ENCODE results near the gene PHF13.
"Not testable (repeated sequence)": the region's sequence is repeated elsewhere in the genome, so short reads cannot be mapped to it uniquely, and the experiment has no call there.

The PHF13 gene

DNA sequence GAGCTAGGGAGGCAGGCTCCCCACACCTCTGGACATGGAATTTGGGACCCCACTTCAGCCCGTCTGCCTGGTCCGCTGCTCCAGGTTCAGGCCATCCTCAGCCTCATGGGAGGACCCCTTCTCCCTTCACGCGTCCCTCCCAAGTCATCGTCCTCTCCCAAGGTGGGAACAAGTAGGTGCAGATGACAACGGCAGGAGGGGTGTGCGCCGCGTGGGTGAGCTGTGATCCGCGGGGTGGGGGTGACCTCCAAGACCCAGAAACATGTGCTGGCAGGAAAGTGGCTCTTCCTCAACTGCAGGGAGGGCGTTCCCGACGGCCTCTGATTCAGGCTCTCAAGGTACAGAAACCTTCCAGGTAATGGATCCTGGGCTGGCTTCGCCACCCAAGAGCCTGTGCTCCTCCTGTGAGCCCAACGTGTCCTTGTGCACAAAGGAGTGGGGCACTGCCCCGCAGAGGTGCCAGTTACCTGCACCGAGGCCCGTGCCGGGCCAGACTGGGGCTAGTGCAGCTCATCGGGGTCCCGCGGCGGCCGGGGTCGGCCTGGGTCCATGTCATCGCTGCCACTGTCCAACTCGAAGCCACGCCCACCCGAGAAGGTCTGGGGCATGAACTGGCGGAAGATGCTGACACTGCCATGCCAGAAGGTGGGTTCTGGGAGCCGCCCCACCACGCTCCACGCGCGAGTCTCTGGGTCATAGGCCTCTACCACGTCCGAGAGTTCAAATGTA is 20.5 kb upstream of the PHF13 start:
- no peaks in the 10 kb centered on the region for H3K9me3 Mint-ChIP-seq
- no peaks in the 10 kb centered on the region for H3K27me3 Mint-ChIP-seq
- peaks cover 43% of the 10 kb centered on the region for H3K4me1 Mint-ChIP-seq (ENCODE audit: low read depth)
- DNase-seq: no peak
- no peak overlapping the region for H3K4me3 Mint-ChIP-seq
- peak overlapping the region; percentile 6 for H3K27ac Mint-ChIP-seq
- H3K36me3 Mint-ChIP-seq (ENCODE audit: low read depth): peaks cover 97% of the 10 kb centered on the region

DNA sequence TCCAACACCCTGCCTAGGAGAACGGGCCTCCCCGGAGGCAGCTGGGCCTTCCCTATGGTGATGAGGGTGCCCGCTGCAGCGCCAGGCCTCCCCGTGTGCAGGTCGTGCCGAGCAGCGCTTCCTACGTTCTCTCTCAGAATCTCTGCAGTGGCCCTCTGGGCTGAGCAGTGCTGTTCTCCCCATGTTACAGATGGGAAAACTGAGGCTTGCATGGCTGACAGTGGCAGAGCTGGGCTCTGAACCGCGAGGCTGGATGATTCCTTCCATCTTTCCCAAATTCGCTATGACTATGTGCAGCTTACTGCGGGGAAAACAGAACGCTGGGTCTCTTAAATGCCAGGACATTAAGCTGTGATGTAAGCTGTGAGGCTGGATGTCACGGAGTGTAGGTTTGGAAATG is 19.7 kb upstream of the PHF13 start:
- Mint-ChIP-seq H3K27me3 (no peaks in the 10 kb centered on the region), H3K27ac (peak overlapping the region; percentile 8), H3K36me3 (ENCODE audit: low read depth) (peaks cover 97% of the 10 kb centered on the region), H3K9me3 (no peaks in the 10 kb centered on the region), H3K4me3 (no peak overlapping the region), H3K4me1 (ENCODE audit: low read depth) (peaks cover 45% of the 10 kb centered on the region)
- DNase-seq: no peak

DNA sequence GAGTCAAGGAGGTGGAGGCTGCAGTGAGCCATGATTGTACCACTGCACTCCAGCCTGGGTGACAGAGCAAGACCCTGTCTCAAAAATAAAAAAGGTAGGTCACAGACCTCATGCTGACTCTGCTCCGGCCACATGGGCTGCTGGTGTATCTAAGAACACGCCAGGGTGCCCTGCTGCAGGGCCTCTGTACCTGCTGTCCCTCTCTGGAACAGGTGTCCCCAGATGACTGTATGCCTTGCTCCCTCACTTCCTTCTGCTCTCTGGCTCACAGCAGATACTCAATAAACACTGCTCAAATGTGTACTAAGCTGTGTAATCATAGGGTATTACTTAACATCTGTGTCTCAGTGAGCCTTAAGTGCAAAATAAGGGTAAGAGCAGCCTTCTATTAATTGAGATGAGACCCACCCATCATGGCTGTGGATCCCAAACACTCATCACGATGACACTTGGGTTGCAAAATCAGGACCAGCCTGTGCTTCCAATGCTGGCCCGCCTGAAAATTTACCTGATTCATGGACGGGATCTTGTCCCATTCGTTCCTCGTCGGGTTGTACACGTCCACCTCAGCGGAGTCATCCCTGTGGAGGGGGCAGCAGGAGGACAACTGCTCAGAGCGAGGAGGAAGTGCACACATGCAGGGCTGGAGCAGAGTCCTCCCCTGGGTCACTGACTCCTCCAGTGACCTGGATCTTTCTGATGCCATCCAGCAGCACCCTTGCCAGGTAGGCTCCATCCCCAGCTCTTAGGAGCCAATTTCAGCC is 18.4 kb upstream of the PHF13 start:
- no peaks in the 10 kb centered on the region for H3K27me3 Mint-ChIP-seq
- H3K4me3 Mint-ChIP-seq: no peak overlapping the region
- no peak for DNase-seq
- H3K27ac Mint-ChIP-seq: peak overlapping the region; percentile 27
- peaks cover 96% of the 10 kb centered on the region for H3K36me3 Mint-ChIP-seq (ENCODE audit: low read depth)
- H3K4me1 Mint-ChIP-seq (ENCODE audit: low read depth): peaks cover 57% of the 10 kb centered on the region
- H3K9me3 Mint-ChIP-seq: no peaks in the 10 kb centered on the region

DNA sequence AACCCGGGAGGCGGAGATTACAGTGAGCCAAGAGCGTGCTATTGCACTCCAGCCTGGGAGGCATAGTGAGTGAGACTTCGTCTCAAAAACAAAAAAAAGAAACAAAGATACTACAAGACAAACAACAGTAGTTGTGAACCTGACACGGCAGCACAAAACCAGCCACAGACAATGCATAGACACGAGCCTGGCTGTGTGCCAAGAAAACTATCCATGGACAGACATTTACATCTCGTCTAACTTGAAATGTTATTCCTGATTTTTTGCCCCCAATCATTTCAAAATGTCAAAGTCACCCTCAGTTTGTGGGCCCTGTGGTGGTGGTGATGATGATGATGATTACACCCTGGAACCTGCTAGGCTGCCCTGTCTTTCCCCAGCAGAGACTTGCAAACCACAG is 17.2 kb upstream of the PHF13 start:
- Mint-ChIP-seq H3K4me1 (ENCODE audit: low read depth) (peaks cover 57% of the 10 kb centered on the region), H3K27ac (peak overlapping the region; percentile 69), H3K4me3 (no peak overlapping the region), H3K27me3 (no peaks in the 10 kb centered on the region), H3K9me3 (no peaks in the 10 kb centered on the region), H3K36me3 (ENCODE audit: low read depth) (peaks cover 97% of the 10 kb centered on the region)
- no peak for DNase-seq

DNA sequence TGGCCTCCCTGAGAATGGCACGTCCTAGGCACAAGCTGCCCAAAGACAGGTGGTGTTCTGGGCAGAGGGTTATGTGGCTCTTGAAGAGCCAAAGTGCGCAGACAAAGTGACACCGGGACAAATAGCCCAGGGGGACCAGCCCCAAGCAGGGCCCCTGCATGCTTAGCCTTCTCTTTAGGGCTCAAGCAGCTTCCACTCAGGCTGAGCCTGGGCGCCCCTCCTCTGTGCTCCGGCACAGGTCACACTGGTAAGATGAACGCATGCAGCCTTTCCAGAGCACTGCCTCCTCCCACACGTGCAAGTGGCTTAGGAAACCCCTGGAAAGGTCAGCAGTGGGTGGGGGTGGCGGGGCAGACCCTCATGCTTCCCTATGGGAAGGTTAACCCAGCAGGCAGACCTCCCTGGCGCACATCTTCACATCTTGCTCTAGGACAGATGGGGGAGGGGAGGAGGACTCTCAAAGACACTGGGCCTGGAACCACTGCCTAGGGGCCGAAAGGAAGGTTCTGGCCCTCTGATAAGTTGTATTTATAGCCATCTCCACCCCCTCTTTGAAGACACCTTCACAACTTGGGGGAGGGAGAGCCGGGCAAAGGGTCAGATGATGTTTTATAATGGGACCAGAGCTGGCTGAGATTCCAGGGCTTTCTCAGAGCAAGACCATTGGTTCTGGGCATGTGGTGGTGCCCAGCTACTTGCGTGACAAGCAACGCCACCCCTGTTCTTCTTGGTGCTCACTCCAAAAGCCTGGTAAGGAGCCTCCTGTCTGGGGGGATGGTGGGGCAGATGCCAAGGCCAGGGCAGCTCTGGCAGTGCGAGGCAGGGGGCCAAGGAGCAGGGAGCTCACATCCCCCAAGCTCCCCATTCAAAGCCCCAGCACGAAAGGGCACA is 16.4 kb upstream of the PHF13 start:
- H3K4me1 Mint-ChIP-seq (ENCODE audit: low read depth): peaks cover 51% of the 10 kb centered on the region
- H3K27me3 Mint-ChIP-seq: no peaks in the 10 kb centered on the region
- H3K9me3 Mint-ChIP-seq: no peaks in the 10 kb centered on the region
- no peak for DNase-seq
- peaks cover 96% of the 10 kb centered on the region for H3K36me3 Mint-ChIP-seq (ENCODE audit: low read depth)
- peak overlapping the region; percentile 75 for H3K27ac Mint-ChIP-seq
- no peak overlapping the region for H3K4me3 Mint-ChIP-seq

DNA sequence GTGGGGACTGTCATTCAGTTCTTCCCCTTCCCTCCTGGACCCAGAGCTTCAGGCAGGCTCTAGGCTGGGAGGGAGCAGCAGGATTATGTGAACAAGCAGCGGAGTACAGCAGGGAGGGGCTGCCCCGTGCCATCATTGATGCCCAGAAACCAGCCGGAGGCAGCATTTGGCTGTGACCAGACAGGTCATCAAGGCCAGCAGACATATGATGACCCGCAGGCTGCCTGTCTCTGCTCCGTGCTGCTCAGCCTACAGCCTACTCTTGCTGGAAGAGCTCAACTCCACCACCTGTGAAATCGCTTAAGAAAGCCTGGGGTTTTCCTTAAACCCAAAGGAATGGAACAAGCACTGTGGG is 15.8 kb upstream of the PHF13 start:
- H3K9me3 Mint-ChIP-seq: no peaks in the 10 kb centered on the region
- no peaks in the 10 kb centered on the region for H3K27me3 Mint-ChIP-seq

DNA sequence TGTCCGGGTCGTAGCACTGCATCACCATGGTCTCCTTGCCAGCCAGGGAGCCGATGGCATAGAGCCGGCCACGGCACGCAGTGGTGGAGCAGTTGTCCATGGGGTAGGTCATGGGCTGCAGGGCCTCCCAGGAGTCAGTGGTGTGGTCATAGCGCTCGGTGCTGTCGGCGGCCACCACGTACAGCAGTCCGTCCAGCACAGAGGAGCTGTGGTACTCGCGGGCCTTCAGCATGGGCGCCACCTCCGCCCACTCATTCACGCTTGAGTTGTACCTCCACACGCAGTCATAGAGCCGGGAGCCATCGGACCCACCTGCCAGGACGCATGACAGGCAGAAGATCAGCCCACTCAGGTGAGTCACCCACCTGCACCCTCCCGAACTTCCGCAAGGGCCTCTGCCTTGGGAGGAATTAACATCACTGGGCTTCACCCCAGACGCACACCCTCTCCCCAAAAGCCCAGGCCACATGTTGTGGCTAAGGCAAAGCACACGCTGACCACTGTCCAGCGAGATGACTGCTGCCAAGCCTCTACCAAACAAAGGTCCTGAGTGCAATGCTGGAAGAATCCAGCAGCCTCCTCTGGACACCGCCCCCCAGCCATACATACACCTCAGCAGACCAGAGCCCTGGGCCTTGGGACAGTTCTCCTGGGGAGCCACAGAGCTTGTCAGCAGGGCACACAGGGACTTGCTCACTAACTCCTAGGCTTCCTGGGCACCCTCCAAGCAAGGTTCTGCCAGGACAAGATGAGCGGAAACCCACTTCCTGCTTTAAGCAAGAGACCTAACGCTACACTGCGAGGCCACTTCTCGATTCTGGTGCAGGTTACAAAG is 14.2 kb upstream of the PHF13 start:
- H3K4me1 Mint-ChIP-seq (ENCODE audit: low read depth): peaks cover 54% of the 10 kb centered on the region
- no peaks in the 10 kb centered on the region for H3K27me3 Mint-ChIP-seq
- no peaks in the 10 kb centered on the region for H3K9me3 Mint-ChIP-seq
- peaks cover 73% of the 10 kb centered on the region for H3K36me3 Mint-ChIP-seq (ENCODE audit: low read depth)
- peak overlapping the region; percentile 92 for H3K4me3 Mint-ChIP-seq
- DNase-seq: peak; percentile 64
- H3K27ac Mint-ChIP-seq: peak overlapping the region; percentile 98

More for the DNA sequence above, 15.8 kb upstream of the PHF13 start:
- H3K4me3 Mint-ChIP-seq: no peak overlapping the region
- H3K36me3 Mint-ChIP-seq (ENCODE audit: low read depth): peaks cover 89% of the 10 kb centered on the region
- peaks cover 51% of the 10 kb centered on the region for H3K4me1 Mint-ChIP-seq (ENCODE audit: low read depth)
- DNase-seq: no peak
- peak overlapping the region; percentile 75 for H3K27ac Mint-ChIP-seq

DNA sequence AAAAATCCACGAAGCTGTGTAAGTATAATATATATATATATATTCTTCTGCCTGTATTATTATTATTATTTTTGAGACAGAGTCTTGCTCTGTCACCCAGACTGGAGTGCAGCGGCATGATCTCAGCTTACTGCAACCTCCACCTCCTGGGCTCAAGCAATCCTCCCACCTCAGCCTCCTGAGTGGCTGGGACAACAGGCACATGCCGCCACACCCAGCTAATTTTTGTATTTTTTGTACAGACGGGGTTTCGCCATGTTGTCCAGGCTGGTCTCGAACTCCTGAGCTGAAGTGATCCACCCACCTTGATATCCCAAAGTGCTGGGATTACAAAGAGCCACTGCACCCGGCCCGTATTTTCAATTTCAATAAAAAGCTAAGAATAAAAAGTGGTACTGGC is 13.5 kb upstream of the PHF13 start:
- Mint-ChIP-seq H3K36me3 (ENCODE audit: low read depth) (peaks cover 67% of the 10 kb centered on the region), H3K4me3 (peak overlapping the region; percentile 92), H3K4me1 (ENCODE audit: low read depth) (peaks cover 55% of the 10 kb centered on the region), H3K27ac (peak overlapping the region; percentile 98)
- not testable (repeated sequence) for H3K27me3 Mint-ChIP-seq, DNase-seq, H3K9me3 Mint-ChIP-seq

DNA sequence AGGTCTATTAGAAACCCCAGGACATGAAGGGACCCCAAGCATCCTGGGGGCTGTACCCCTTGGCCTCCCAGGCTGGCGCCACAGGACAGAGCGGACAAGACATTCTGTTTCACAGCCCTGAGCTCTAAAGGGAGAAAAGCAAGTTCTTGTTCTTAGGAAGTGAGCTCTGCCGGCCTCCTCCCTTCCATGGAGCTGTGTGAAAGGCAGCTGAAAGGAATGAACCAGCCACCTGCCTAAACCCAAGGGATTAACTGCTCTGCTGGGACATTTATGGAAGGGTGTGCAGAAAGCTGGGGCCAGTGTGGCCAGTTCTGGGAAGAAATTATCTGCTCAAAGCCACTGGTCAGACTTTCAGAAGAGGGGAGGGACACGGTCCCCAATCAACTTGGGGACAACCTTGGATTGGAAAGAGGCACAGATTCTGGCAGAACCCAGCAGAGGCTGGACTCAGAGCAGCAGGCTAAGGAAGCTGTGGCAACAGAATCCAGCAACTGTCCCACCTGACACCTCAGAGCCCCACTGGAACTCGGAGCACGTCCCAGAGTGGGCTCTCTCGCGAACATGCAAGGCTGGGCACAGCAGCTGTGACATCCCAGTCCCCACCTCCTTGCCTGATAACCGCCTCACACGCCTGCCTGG is 13.0 kb upstream of the PHF13 start:
- Mint-ChIP-seq H3K4me3 (peak overlapping the region; percentile 92), H3K9me3 (no peaks in the 10 kb centered on the region), H3K27ac (peak overlapping the region; percentile 98), H3K27me3 (no peaks in the 10 kb centered on the region), H3K36me3 (ENCODE audit: low read depth) (peaks cover 62% of the 10 kb centered on the region), H3K4me1 (ENCODE audit: low read depth) (peaks cover 53% of the 10 kb centered on the region)
- no peak for DNase-seq

DNA sequence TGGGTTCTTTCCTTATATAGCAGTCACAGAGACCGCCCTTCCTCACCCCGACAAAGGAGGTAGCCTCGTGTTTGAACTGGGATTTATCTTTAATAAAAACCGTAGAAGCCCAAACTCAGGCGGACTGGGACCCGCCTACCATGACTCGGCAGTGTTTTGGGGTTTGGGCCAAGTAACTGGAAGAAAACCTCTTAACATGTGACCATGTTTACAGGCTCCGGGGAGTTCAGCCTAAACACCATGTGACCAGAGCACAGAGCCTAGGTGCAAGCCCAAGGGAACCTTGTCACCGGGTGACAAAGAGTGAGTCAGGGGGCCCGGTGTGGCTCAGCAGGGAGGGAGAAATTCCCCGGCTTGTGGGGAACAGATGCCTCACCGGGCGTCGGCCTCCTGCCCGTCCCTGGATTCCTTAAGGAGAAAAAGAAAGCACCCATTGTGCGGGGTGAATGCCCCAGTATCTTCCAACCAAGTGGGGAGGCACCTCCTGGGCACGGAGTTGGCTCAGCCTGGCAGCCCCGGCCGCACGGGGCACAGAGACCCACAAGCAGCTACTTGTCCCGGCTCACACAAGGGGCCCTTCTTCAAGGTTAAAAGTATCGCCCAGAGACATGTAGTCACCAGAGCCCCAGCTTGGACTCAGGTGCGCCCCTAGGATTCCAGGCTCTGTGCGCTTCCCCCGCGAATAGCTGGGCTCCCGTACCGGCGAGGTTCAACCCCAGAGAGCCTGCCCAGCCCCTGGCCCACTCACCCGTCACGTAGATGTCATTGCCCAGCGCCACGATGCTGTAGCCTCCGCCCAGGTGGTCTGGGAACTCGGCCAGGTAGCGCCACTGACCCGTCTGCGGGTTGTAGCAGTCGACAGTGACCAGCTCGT is 12.2 kb upstream of the PHF13 start:
- Mint-ChIP-seq H3K4me1 (ENCODE audit: low read depth) (peaks cover 46% of the 10 kb centered on the region), H3K9me3 (no peaks in the 10 kb centered on the region), H3K4me3 (peak overlapping the region; percentile 92), H3K36me3 (ENCODE audit: low read depth) (peaks cover 54% of the 10 kb centered on the region), H3K27ac (peak overlapping the region; percentile 98), H3K27me3 (no peaks in the 10 kb centered on the region)
- DNase-seq: peak; percentile 86

DNA sequence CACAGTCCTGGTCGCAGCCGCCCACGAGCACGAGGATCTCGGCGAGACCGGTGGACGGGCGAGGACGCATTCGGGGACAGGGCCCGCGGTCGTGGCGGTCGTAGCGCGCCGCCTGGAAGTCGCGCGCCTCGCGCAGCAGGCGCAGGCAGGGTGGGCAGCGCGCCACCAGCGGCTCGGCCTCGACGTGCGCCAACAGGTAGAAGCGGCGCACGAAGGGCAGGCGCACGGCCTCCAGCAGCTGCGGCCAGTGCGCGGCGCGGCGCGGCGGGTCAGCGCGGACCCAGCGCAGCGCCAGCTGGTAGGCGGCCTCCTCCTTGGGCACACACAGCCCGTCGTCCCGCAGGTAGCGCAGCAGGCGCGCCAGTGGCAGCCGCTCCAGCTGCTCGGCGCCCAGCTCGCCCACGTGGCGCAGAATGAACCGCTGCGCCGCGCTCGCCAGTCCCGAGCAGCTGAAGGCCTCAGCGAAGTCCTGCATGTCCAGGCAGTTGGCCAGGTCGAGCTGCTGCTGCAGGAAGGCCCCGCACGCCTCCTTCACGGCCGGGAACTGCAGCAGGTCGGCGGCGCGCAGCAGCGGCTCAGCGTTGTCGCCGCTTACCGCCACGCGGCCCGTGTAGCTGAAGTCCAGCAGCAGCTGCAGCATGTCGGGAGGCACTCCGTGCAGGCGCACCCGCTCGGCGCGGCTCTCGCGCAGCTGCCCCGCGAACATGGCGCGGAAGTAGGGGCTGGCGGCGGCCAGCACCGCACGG is 11.4 kb upstream of the PHF13 start:
- H3K4me1 Mint-ChIP-seq (ENCODE audit: low read depth): peaks cover 38% of the 10 kb centered on the region
- H3K9me3 Mint-ChIP-seq: no peaks in the 10 kb centered on the region
- DNase-seq: no peak
- peak overlapping the region; percentile 98 for H3K27ac Mint-ChIP-seq
- peaks cover 46% of the 10 kb centered on the region for H3K36me3 Mint-ChIP-seq (ENCODE audit: low read depth)
- H3K4me3 Mint-ChIP-seq: peak overlapping the region; percentile 92
- H3K27me3 Mint-ChIP-seq: no peaks in the 10 kb centered on the region

DNA sequence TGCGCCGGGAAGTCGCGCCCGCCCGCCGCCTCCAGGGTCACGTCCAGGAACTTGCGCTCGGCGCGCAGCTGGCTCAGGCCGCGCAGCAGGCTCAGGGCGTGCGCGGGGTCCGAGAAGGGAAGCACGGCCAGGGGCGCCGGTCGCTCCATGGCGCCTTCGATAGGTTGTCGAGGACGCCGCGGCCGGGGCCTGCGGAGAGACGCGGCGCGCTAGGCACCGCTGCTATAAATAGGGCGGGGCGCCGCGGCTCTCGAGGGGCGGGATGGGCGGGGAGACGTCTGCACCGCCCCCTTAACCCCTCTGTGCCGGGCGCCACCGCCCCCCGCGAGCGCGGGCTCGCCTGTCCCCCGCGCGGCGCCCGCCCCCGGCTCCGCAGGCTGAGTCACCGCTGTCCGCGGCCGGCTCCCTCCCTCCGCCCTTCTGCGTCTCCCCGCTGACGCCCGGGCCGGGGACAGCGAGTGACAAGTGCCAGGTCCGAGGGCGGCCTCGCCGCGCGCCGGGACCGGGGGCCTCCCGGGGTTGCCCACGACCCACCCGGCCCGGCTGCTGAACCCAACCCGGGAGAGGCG is 10.8 kb upstream of the PHF13 start, which contains the start of gene KLHL21:
Gene KLHL21 (minus strand): TSS at position 201 of the 569 bp plus-strand sequence. CDS start 52 bp downstream, at position 149.
- DNase-seq: peak; percentile 92
- peaks cover 31% of the 10 kb centered on the region for H3K4me1 Mint-ChIP-seq (ENCODE audit: low read depth)
- H3K27me3 Mint-ChIP-seq: no peaks in the 10 kb centered on the region
- H3K27ac Mint-ChIP-seq: peak within 1 kb of the TSS; percentile 98
- no peaks in the 10 kb centered on the region for H3K9me3 Mint-ChIP-seq
- H3K36me3 Mint-ChIP-seq (ENCODE audit: low read depth): peaks cover 39% of the 10 kb centered on the region
- peak within 1 kb of the TSS; percentile 92 for H3K4me3 Mint-ChIP-seq
